ENCODE data around the gene UVSSA. TPM values are rescaled to one million over a fixed set of nuclear protein-coding genes. Genes with fewer than 3 reads are reported as not detected.

UVSSA gene
- total and polyA plus RNA-seq, 2 donors (not counting 1 experiment from before 2014, with no cell fraction given): 4.6 to 7.6 TPM

DNA sequence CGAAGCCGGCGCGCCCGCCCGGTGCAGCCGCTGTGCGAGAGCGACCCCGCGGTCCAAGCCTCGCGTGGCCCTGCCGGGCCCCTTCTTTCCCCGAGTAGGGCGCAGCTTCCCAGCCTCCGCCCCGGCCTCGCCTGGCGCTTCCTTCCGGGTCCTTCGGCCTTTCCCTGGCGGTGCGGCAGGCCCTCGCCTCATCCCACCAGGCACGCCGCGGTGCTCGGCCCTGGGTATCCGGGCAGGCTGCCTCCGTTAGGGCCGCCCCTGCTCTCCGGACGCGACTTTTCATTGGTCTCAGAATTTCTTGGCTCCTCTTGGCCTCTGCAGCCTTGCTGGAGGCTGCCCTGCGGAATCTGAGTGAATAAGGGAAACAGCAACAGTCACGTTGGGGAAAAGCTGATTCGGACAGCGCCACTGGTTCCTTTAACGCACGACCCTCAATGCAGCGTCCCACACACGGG, 429 bp downstream of the UVSSA start:
- peak overlapping the region; percentile 29 for H2AFZ ChIP-seq (ENCODE audit: low read length)
- H3K4me1 ChIP-seq (ENCODE audit: control insufficient read depth, extremely low read depth, insufficient read depth, low read length): peaks cover 5% of the 10 kb centered on the region
- H3K27me3 ChIP-seq (ENCODE audit: control insufficient read depth, insufficient read depth, low read length): no peaks in the 10 kb centered on the region
- TF ChIP-seq, protein P1, sequence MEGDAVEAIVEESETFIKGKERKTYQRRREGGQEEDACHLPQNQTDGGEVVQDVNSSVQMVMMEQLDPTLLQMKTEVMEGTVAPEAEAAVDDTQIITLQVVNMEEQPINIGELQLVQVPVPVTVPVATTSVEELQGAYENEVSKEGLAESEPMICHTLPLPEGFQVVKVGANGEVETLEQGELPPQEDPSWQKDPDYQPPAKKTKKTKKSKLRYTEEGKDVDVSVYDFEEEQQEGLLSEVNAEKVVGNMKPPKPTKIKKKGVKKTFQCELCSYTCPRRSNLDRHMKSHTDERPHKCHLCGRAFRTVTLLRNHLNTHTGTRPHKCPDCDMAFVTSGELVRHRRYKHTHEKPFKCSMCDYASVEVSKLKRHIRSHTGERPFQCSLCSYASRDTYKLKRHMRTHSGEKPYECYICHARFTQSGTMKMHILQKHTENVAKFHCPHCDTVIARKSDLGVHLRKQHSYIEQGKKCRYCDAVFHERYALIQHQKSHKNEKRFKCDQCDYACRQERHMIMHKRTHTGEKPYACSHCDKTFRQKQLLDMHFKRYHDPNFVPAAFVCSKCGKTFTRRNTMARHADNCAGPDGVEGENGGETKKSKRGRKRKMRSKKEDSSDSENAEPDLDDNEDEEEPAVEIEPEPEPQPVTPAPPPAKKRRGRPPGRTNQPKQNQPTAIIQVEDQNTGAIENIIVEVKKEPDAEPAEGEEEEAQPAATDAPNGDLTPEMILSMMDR (conservative IDR thresholded peaks at IDR 0.05 in 1 of 2, IDR thresholded peaks at IDR 0.05 in 1 of 2; ENCODE audit: low read depth in 1 of 2, low read length in 2 of 2): no peak
- no peak for TF ChIP-seq EZH2 (IDR thresholded peaks at IDR 0.05; ENCODE audit: low read length, missing control alignments)
- peak overlapping the region; percentile 97 for H3K27ac ChIP-seq (ENCODE audit: insufficient read depth, low read length)
- peak; percentile 84 to 86 for DNase-seq (ENCODE audit: low read depth in 2 of 2)
- no peaks in the 10 kb centered on the region for H3K9me3 ChIP-seq (ENCODE audit: control insufficient read depth, insufficient read depth, low read depth, low read length)
- peaks cover 8% of the 10 kb centered on the region for H3K79me2 ChIP-seq (ENCODE audit: control insufficient read depth, insufficient read depth, low read length)
- peaks cover 5% of the 10 kb centered on the region for H3K36me3 ChIP-seq (ENCODE audit: control insufficient read depth, insufficient read depth, low read length)
- no peaks in the 10 kb centered on the region for H4K20me1 ChIP-seq (ENCODE audit: control insufficient read depth, extremely low read depth, insufficient read depth, low read length)
- H3K4me3 ChIP-seq (replicated peaks in 1 of 4; ENCODE audit: control extremely low read depth in 1 of 4, insufficient read depth in 1 of 4, low read depth in 3 of 4, low read length in 4 of 4): peak overlapping the region; percentile 61 to 83 (median 72)
- H3K9ac ChIP-seq (ENCODE audit: insufficient read depth, low read length): peak overlapping the region; percentile 97
- peak overlapping the region; percentile 94 for H3K4me2 ChIP-seq (ENCODE audit: extremely low read depth, insufficient read depth, low read length)

DNA sequence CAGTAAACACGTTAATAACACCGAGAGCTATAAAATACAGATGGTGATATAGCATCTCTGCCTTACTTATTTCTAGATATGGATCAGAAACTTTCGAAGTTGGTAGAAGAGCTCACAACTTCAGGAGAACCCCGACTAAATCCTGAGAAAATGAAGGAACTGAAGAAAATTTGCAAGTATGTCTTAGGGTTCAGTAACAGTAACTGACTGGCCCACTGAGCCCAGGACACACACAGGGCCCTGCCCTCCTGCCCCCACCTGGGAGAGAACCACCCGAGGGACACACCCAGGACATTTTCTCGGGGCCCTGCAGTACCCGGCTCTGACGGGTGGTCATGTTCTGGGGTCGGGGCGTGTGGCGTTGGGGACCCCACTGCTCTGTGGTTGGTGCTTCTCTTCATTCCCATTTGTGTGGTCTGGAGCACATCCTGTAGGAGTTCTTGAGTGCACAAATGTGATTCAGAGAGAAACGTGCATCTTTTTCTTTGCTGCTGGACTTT, 1.1 kb downstream of the UVSSA start:
- Histone ChIP-seq H3K4me3 (replicated peaks in 1 of 4; ENCODE audit: control extremely low read depth in 1 of 4, insufficient read depth in 1 of 4, low read depth in 3 of 4, low read length in 4 of 4) (peak overlapping the region; percentile 61 to 83 (median 72)), H2AFZ (ENCODE audit: low read length) (no peak overlapping the region), H3K27me3 (ENCODE audit: control insufficient read depth, insufficient read depth, low read length) (no peaks in the 10 kb centered on the region), H3K79me2 (ENCODE audit: control insufficient read depth, insufficient read depth, low read length) (peaks cover 8% of the 10 kb centered on the region), H3K9me3 (ENCODE audit: control insufficient read depth, insufficient read depth, low read depth, low read length) (no peaks in the 10 kb centered on the region), H3K4me2 (ENCODE audit: extremely low read depth, insufficient read depth, low read length) (peak overlapping the region; percentile 94), H3K27ac (ENCODE audit: insufficient read depth, low read length) (peak overlapping the region; percentile 97), H4K20me1 (ENCODE audit: control insufficient read depth, extremely low read depth, insufficient read depth, low read length) (no peaks in the 10 kb centered on the region), H3K9ac (ENCODE audit: insufficient read depth, low read length) (peak overlapping the region; percentile 97), H3K36me3 (ENCODE audit: control insufficient read depth, insufficient read depth, low read length) (peaks cover 10% of the 10 kb centered on the region), H3K4me1 (ENCODE audit: control insufficient read depth, extremely low read depth, insufficient read depth, low read length) (peaks cover 5% of the 10 kb centered on the region)
- TF ChIP-seq, protein P1 (conservative IDR thresholded peaks at IDR 0.05 in 1 of 2, IDR thresholded peaks at IDR 0.05 in 1 of 2; ENCODE audit: low read depth in 1 of 2, low read length in 2 of 2): no peak
- no peak for DNase-seq (ENCODE audit: low read depth in 2 of 2)

DNA sequence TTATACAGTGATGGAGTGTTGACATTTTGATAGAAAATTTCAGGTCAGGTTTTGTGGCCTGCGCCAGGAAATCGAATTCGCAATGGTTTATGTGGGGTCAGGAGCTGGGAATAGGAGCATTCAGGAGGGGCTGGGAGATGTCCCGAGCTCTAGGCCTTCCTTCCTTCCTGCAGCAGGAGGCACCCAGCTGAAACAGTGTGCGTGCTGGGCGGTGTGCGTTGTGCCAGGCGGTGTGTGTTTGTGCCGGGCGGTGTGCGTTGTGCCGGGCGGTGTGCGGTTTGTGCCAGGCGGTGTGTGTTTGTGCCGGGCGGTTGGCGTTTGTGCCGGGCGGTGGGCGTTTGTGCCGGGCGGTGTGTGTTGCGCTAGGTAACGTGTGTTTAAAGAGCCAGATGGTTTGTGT, 1.7 kb downstream of the UVSSA start:
- peaks cover 5% of the 10 kb centered on the region for H3K4me1 ChIP-seq (ENCODE audit: control insufficient read depth, extremely low read depth, insufficient read depth, low read length)
- H3K79me2 ChIP-seq (ENCODE audit: control insufficient read depth, insufficient read depth, low read length): peaks cover 8% of the 10 kb centered on the region
- DNase-seq (ENCODE audit: low read depth in 2 of 2): no peak
- H3K36me3 ChIP-seq (ENCODE audit: control insufficient read depth, insufficient read depth, low read length): peaks cover 11% of the 10 kb centered on the region
- no peak for TF ChIP-seq EZH2 (IDR thresholded peaks at IDR 0.05; ENCODE audit: low read length, missing control alignments)
- TF ChIP-seq, protein P1 (conservative IDR thresholded peaks at IDR 0.05 in 1 of 2, IDR thresholded peaks at IDR 0.05 in 1 of 2; ENCODE audit: low read depth in 1 of 2, low read length in 2 of 2): no peak
- H3K9me3 ChIP-seq (ENCODE audit: control insufficient read depth, insufficient read depth, low read depth, low read length): no peaks in the 10 kb centered on the region
- no peak overlapping the region for H2AFZ ChIP-seq (ENCODE audit: low read length)
- no peak overlapping the region for H3K9ac ChIP-seq (ENCODE audit: insufficient read depth, low read length)
- H3K27ac ChIP-seq (ENCODE audit: insufficient read depth, low read length): no peak overlapping the region
- no peaks in the 10 kb centered on the region for H3K27me3 ChIP-seq (ENCODE audit: control insufficient read depth, insufficient read depth, low read length)
- no peak overlapping the region for H3K4me3 ChIP-seq (replicated peaks in 1 of 4; ENCODE audit: control extremely low read depth in 1 of 4, insufficient read depth in 1 of 4, low read depth in 3 of 4, low read length in 4 of 4)
- H3K4me2 ChIP-seq (ENCODE audit: extremely low read depth, insufficient read depth, low read length): no peak overlapping the region
- no peaks in the 10 kb centered on the region for H4K20me1 ChIP-seq (ENCODE audit: control insufficient read depth, extremely low read depth, insufficient read depth, low read length)

Measured in fibroblast of lung (primary cell).